ENCODE results near the gene LONRF2. TPM values are rescaled to one million over a fixed set of nuclear protein-coding genes. Genes with fewer than 3 reads are reported as not detected.

The LONRF2 gene
- total and polyA plus RNA-seq, 2 of the 4 experiments (the other 2 are of a cell fraction) = 0.19 to 0.54 TPM

- H2AK5ac ChIP-seq (ENCODE audit: low read depth, low read length) = no peak overlapping the region
- BruUV-seq (replicated peaks) = no TSS peak
- ATAC-seq (ENCODE audit: low read depth) = peak; percentile 87
- no CpG with 5 or more reads among the region's 6 CpGs for WGBS, 2 experiments (ENCODE audit: extremely low coverage in 2 of 2, insufficient read length in 1 of 2)
- H3K9me3 ChIP-seq (ENCODE audit: control insufficient read depth, insufficient read depth, low read length) = no peaks in the 10 kb centered on the region
- DNase-seq = peak; percentile 83
- no peak overlapping the region for H4K5ac ChIP-seq (ENCODE audit: low read depth, low read length)
- no peak overlapping the region for H3K23ac ChIP-seq (ENCODE audit: low read depth, low read length)
- H2BK5ac ChIP-seq (ENCODE audit: low read depth, low read length, poor library complexity, severe bottlenecking) = no peak overlapping the region
- no peak overlapping the region for H4K91ac ChIP-seq (ENCODE audit: insufficient read depth, low read depth, low read length)
- H3K56ac ChIP-seq (ENCODE audit: extremely low read depth, insufficient read depth, low read length) = no peak overlapping the region
- peaks cover 11% of the 10 kb centered on the region for H3K9me1 ChIP-seq (ENCODE audit: insufficient read depth, low read length)
- H2BK20ac ChIP-seq (ENCODE audit: low read depth, low read length) = no peak overlapping the region
- no peaks in the 10 kb centered on the region for H3K36me3 ChIP-seq (ENCODE audit: control insufficient read depth, insufficient read depth, low read length)
- CTCF ChIA-PET = interaction anchor here (0.9 to 1.3 kb wide), 2 partner anchors 24 to 96 kb away, joined by 3 to 9 read pairs; no protein-coding TSS in a partner anchor
- peak overlapping the region; percentile 53; the same call in 1 of the 2 replicates for H2BK120ac ChIP-seq (ENCODE audit: low read depth, low read length)
- H3K4me2 ChIP-seq (ENCODE audit: low read depth, low read length) = peak overlapping the region; percentile 59; the same call in 1 of the 2 replicates
- H3K4ac ChIP-seq (ENCODE audit: low read depth, low read length) = peak overlapping the region; percentile 40; the same call in 1 of the 2 replicates
- H2AFZ ChIP-seq (replicated peaks; ENCODE audit: low read length, poor library complexity) = peak overlapping the region; percentile 74
- POLR2A ChIA-PET (ENCODE audit: unreplicated experiment) = interaction anchor here (0.6 kb wide), 1 partner anchor 250 kb away, joined by 3 read pairs; no protein-coding TSS in a partner anchor
- H4K8ac ChIP-seq (ENCODE audit: low read depth in 2 of 2, low read length in 2 of 2) = no peak overlapping the region
- peaks cover 11% of the 10 kb centered on the region; the same call in 1 of the 2 replicates for H3K27me3 ChIP-seq (ENCODE audit: control insufficient read depth, insufficient read depth, low read length)
- H4K20me1 ChIP-seq (ENCODE audit: insufficient read depth, low read length) = 0 out of 2 replicates have a peak, but pooled peaks cover 2% of the 10 kb centered on the region
- H2BK15ac ChIP-seq (ENCODE audit: low read depth, low read length) = no peak overlapping the region
- TF ChIP-seq FOS (IDR thresholded peaks at IDR 0.05; ENCODE audit: low read depth, low read length) (peak; percentile 81; the same call in 1 of the 2 replicates), CEBPB (IDR thresholded peaks at IDR 0.05; ENCODE audit: low read depth, low read length) (peak; percentile 52), BHLHE40 (IDR thresholded peaks at IDR 0.05; ENCODE audit: low read depth, low read length) (peak; percentile 43; the same call in 1 of the 2 replicates), SMC3 (IDR thresholded peaks at IDR 0.05; ENCODE audit: low read depth, low read length) (no peak)
- H3K4me3 ChIP-seq (ENCODE audit: insufficient read depth, low read depth, low read length) = no peak overlapping the region
- dilution Hi-C loops (cut with HindIII; ENCODE audit: low sequenced_read_pairs, unreplicated experiment) (no loop called here), intact Hi-C loops (cut with micrococcal nuclease) (no loop called here), in situ Hi-C loops (cut with MboI; ENCODE audit: low sequenced_read_pairs) (no loop called here)
- H3K18ac ChIP-seq (ENCODE audit: low read depth, low read length) = no peak overlapping the region
- H2AK9ac ChIP-seq (replicated peaks; ENCODE audit: low read depth, low read length, poor library complexity) = no peak overlapping the region
- H3K9ac ChIP-seq (ENCODE audit: low read depth, low read length) = no peak overlapping the region
- H3K14ac ChIP-seq (replicated peaks; ENCODE audit: low read depth, low read length) = no peak overlapping the region; the same call in 1 of the 2 replicates
- peaks cover 8% of the 10 kb centered on the region; the same call in 1 of the 2 replicates for H3K4me1 ChIP-seq (ENCODE audit: control insufficient read depth, insufficient read depth, low read length)
- H3K79me1 ChIP-seq (ENCODE audit: low read depth in 1 of 2, low read length in 2 of 2) = no peaks in the 10 kb centered on the region
- no peak overlapping the region for H3K27ac ChIP-seq (ENCODE audit: insufficient read depth, low read length)
These were observed 36.6 kb downstream of the LONRF2 start for GRCh38 chr2:100285691-100286090.

All from IMR-90 (cell line).